Measurements from ENCODE around the gene CFAP251. TPM values are rescaled to one million over a fixed set of nuclear protein-coding genes. Genes with fewer than 3 reads are reported as not detected.

CFAP251 gene
- total RNA-seq, 1 donor from 2014 or later = 1.2 TPM

DNA sequence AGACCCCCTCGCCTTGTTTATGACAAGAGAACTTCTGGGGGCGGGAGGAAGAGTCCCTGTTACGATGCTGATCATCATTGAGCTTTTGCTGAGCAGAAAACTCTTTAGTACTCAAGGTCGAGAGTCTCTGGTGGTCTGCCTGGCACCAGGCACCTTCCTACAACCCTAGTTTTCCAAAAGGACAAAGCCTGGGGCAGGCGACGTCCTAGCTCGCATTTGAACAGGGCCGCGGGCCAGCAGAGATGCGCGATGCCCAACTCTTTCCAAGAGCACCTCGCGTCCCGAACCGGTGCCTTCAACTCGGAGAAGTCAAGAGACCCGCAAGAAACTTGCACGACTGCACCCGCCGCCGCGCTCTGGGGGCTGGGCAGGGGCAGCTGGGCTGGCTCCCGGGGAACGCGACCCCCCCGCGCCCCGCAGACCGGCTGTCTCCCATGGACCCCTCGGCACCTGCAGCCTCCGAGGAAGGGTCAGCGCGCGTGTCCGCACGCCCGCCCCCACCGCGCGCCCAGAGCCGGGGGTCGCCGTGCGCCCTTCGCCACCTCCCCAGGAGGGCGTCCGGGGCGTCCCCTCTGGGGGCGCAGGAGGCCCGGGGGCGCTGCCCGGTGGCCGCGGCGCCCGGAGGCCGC lies 102.9 kb downstream of the CFAP251 start:
- DNase-seq = no peak
- POLR2A ChIA-PET = interaction anchor here (0.5 to 11.7 kb wide), 18 partner anchors 9 to 1793 kb away, joined by 3 to 216 read pairs (median 4); partner anchors contain the start of gene CFAP251
- peak; percentile 1 for ATAC-seq (ENCODE audit: low read depth)
- peaks cover 39% of the 10 kb centered on the region for H3K4me1 Mint-ChIP-seq
- peak overlapping the region; percentile 88 for H3K27ac Mint-ChIP-seq
- CTCF ChIA-PET = interaction anchor here (1.1 to 2.4 kb wide), 2 partner anchors 30 to 103 kb away, joined by 5 to 7 read pairs; partner anchors contain the start of gene CFAP251
- H3K9me3 Mint-ChIP-seq = no peaks in the 10 kb centered on the region
- intact Hi-C loops (cut with micrococcal nuclease) = loop anchor here (1.0 to 5.0 kb wide), 5 partner anchors 12 to 554 kb away; partner anchors contain the start of genes ORAI1 and SETD1B
- peaks cover 2% of the 10 kb centered on the region for H3K27me3 Mint-ChIP-seq
- H3K36me3 Mint-ChIP-seq (ENCODE audit: low read depth) = peaks cover 8% of the 10 kb centered on the region
- peak overlapping the region; percentile 90 for H3K4me3 Mint-ChIP-seq
- no peak for TF ChIP-seq CTCF (IDR thresholded peaks at IDR 0.05)

- H3K36me3 Mint-ChIP-seq (ENCODE audit: low read depth) = peaks cover 8% of the 10 kb centered on the region
- H3K4me1 Mint-ChIP-seq = peaks cover 45% of the 10 kb centered on the region
- intact Hi-C loops (cut with micrococcal nuclease) = loop anchor here (1.0 to 5.0 kb wide), 5 partner anchors 13 to 555 kb away; partner anchors contain the start of genes ORAI1 and SETD1B
- peaks cover 2% of the 10 kb centered on the region for H3K27me3 Mint-ChIP-seq
- peak within 1 kb of the TSS; percentile 91 for H3K4me3 Mint-ChIP-seq
- ATAC-seq (ENCODE audit: low read depth) (peak; percentile 76), DNase-seq (peak; percentile 72)
- ChIA-PET CTCF (interaction anchor here (2.4 kb wide), 1 partner anchor 30 kb away, joined by 7 read pairs; no protein-coding TSS in a partner anchor), POLR2A (interaction anchor here (0.5 to 11.7 kb wide), 20 partner anchors 9 to 1793 kb away, joined by 3 to 216 read pairs (median 4); partner anchors contain the start of gene CFAP251)
- TF ChIP-seq CTCF (IDR thresholded peaks at IDR 0.05) = no peak
- H3K27ac Mint-ChIP-seq = peak within 1 kb of the TSS; percentile 95
- H3K9me3 Mint-ChIP-seq = no peaks in the 10 kb centered on the region
These were observed 103.5 kb downstream of the CFAP251 start, which contains the start of gene BCL7A for GRCh38 chr12:122021822-122022392. Gene BCL7A, plus strand, starts transcription at chr12:122021884. Its CDS starts 208 bp downstream, at chr12:122022092.

- TF ChIP-seq CTCF (IDR thresholded peaks at IDR 0.05) = no peak
- Mint-ChIP-seq H3K36me3 (ENCODE audit: low read depth) (peaks cover 8% of the 10 kb centered on the region), H3K9me3 (no peaks in the 10 kb centered on the region), H3K27ac (peak overlapping the region; percentile 91), H3K27me3 (peaks cover 2% of the 10 kb centered on the region), H3K4me3 (peak overlapping the region; percentile 90), H3K4me1 (peaks cover 52% of the 10 kb centered on the region)
- intact Hi-C loops (cut with micrococcal nuclease) = loop anchor here (5.0 kb wide), 4 partner anchors 65 to 555 kb away; partner anchors contain the start of genes ORAI1 and SETD1B
- peak; percentile 52 for DNase-seq
- peak; percentile 1 for ATAC-seq (ENCODE audit: low read depth)
- ChIA-PET POLR2A (interaction anchor here (0.5 to 11.7 kb wide), 16 partner anchors 11 to 478 kb away, joined by 3 to 216 read pairs (median 5); partner anchors contain the start of genes CFAP251, MLXIP and ZCCHC8), CTCF (interaction anchor here (1.0 to 2.4 kb wide), 4 partner anchors 9 to 104 kb away, joined by 3 to 15 read pairs (median 6); partner anchors contain the start of gene CFAP251)
These were observed 104.3 kb downstream of the CFAP251 start for GRCh38 chr12:122022393-122023338.

DNA sequence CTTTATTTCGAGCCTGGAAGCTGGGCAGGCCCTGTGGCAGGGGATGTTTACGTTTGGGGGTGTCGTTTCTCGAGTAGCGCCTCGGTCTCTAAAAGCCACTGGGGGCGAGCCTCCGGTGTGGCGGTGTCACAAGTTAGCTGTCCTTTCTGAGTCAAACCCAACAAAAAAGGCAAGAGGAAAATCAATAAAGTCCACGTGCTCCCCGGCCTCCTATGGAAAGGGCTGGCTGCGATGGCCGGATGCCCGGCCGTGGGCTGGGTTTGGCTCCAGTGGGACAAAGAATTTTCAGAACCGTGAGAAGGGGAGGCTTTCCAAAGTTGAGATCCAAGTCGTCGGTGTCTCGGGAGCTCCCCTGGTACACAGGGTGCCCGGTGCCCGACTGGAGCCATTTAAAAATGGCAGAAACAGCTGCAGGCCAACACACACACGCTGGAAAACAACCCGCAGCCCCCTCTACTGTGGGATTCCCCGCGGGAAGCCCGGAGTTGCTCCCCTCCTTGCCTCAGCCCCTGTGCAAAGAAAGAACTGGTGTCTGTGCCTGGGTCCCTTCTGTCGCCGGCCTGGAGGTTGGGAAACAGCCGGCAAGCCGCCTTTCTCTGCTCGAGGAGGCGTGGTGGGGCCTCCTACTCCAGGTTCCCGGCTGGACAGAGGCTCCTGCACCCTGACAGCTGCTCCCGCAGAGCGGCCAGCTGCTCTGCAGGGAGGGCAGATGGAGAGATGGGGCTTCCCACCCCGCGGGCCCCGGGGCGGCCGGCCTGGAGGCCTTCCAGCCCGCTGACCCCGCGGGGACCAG lies 105.1 kb downstream of the CFAP251 start:
- Mint-ChIP-seq H3K9me3 (no peaks in the 10 kb centered on the region), H3K4me3 (peak overlapping the region; percentile 90), H3K27me3 (peaks cover 2% of the 10 kb centered on the region), H3K4me1 (peaks cover 57% of the 10 kb centered on the region), H3K36me3 (ENCODE audit: low read depth) (peaks cover 8% of the 10 kb centered on the region), H3K27ac (peak overlapping the region; percentile 91)
- intact Hi-C loops (cut with micrococcal nuclease) = loop anchor here (1.0 to 5.0 kb wide), 8 partner anchors 19 to 556 kb away; partner anchors contain the start of genes CFAP251, MLXIP, ORAI1 and SETD1B
- no peak for TF ChIP-seq CTCF (IDR thresholded peaks at IDR 0.05)
- ATAC-seq (ENCODE audit: low read depth) (peak; percentile 8), DNase-seq (peak; percentile 41)
- ChIA-PET CTCF (interaction anchor here (1.0 to 2.1 kb wide), 3 partner anchors 8 to 105 kb away, joined by 3 to 15 read pairs (median 4); partner anchors contain the start of gene CFAP251), POLR2A (interaction anchor here (0.5 to 11.7 kb wide), 18 partner anchors 9 to 478 kb away, joined by 3 to 216 read pairs (median 5); partner anchors contain the start of genes CFAP251, MLXIP and ZCCHC8)

Data from activated B cell treated with CpG ODN at 0.5 μM for 24 hours (primary cell).